Aorta (tissue), 5 donors: ENCODE measurements around the gene KIF13A. TPM values are rescaled to one million over a fixed set of nuclear protein-coding genes. Genes with fewer than 3 reads are reported as not detected.
"Not testable (repeated sequence)": the region's sequence is repeated elsewhere in the genome, so short reads cannot be mapped to it uniquely, and the experiment has no call there.

Experiments used
- ATAC-seq: fragments of 200-7000 bp; cut with Tn5 transposase; one replicate; pipeline ENCODE4 v1.9.1; 2022; ENCODE audit warnings: moderate library complexity; ENCODE audit not compliant: low FRiP score
- DNase-seq, 2 donors: peaks; one replicate each; pipeline ENCODE4 v3.0.0-alpha.2; 2020
- H3K27ac ChIP-seq, 2 donors: one replicate each; pipeline ENCODE4 v1.5.1; 2013; ENCODE audit warnings: low read length in 2 of 2, mild to moderate bottlenecking in 2 of 2, moderate library complexity in 2 of 2, control low read depth in 1 of 2, inconsistent platforms in 1 of 2, low read depth in 1 of 2
- H3K27me3 ChIP-seq, 2 donors: one replicate each; pipeline ENCODE4 v1.6.1; 2013; ENCODE audit warnings: control low read depth in 1 of 2, low read length in 1 of 2, mild to moderate bottlenecking in 1 of 2, moderate library complexity in 1 of 2; ENCODE audit not compliant: insufficient read depth in 2 of 2, control insufficient read depth in 1 of 2
- H3K36me3 ChIP-seq, 2 donors: one replicate each; pipeline ENCODE4 v1.6.1; 2013; ENCODE audit warnings: control low read depth in 1 of 2, low read length in 1 of 2, mild to moderate bottlenecking in 1 of 2; ENCODE audit not compliant: insufficient read depth in 2 of 2, control insufficient read depth in 1 of 2
- H3K4me1 ChIP-seq, 2 donors: one replicate each; pipeline ENCODE4 v1.6.1; 2013; ENCODE audit warnings: low read length in 2 of 2, control low read depth in 1 of 2, mild to moderate bottlenecking in 1 of 2, moderate library complexity in 1 of 2; ENCODE audit not compliant: insufficient read depth in 2 of 2, control insufficient read depth in 1 of 2
- H3K4me3 ChIP-seq, 2 donors: one replicate each; pipeline ENCODE4 v1.5.1; 2013; ENCODE audit warnings: low read length in 2 of 2, control low read depth in 1 of 2, mild to moderate bottlenecking in 1 of 2
- H3K9me3 ChIP-seq: one replicate; pipeline ENCODE4 v1.6.1; 2013; ENCODE audit warnings: mild to moderate bottlenecking, low read length; ENCODE audit not compliant: control insufficient read depth
- WGBS, 2 donors: extraction: QIAGEN DNeasy Blood & Tissue Kit; methylation state at CpG; one replicate each; pipeline ENCODE4 v1.1.7; 2013; 5-methylcytosine and 5-hydroxymethylcytosine counted together
- intact Hi-C, 2 donors: fragments of 100-400 bp; cut with DNase I; formaldehyde crosslinking; loops; one replicate each; pipeline versions ENCODE4 v1.14.2 to v1.15.0; 2022
- polyA plus RNA-seq, 2 donors: library from polyadenylated mRNA; stranded (reverse); fragments of 200-250 nt; gene quantifications; one replicate each; pipeline ENCODE4 v1.2.3, GENCODE V29; 2013
- total RNA-seq, 2 donors: library from RNA; stranded (reverse); fragmentation: NEBNext Ultra II Directional; extraction: Animal tissue kit (Norgen Biotek cat#: 25700); gene quantifications; one replicate each; pipeline ENCODE4 v1.2.1, GENCODE V29; 2021
- donor health status: healthy with polysubstance abuse.
- donor health status: Bipolar disorder and iron deficiency.
- donor health status: DM: no; HTN: no; CAD: no.
- donor health status: DM: no; HTN: no; CAD: no.
- donor health status: DM: yes; HTN: yes; CAD: no.

The KIF13A gene
- total and polyA plus RNA-seq, 4 donors, result 52.6 to 109 (median 72.6) TPM

DNA sequence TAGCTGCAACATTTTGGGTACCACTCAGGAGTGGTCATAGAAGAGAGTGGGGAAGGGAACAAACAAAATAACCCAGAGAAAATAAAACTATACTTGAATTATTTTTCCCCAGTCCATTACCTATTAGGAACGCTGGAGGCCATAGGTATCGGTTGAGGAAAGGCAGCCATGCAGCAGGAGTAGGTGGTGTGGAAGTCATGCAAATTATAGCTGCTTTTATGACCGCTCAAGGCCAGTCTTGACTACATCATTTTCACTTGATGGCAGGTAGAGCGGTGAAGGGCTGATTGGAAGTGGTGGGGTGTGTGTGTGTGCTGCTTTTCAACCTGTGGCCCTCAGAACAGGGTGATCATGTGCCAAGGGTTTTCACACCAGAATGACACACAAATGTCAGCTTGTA, 36.5 kb upstream of the KIF13A start:
- Histone ChIP-seq H3K9me3 (no peaks in the 10 kb centered on the region), H3K4me3 (no peak overlapping the region), H3K27ac (no peak overlapping the region), H3K4me1 (no peaks in the 10 kb centered on the region), H3K36me3 (no peaks in the 10 kb centered on the region), H3K27me3 (no peaks in the 10 kb centered on the region)
- WGBS, 2 donors, result 96 to 99% methylated on average over 4 of the region's 4 CpGs
- intact Hi-C loops, result no loop called here
- no peak for DNase-seq
- no peak for ATAC-seq

DNA sequence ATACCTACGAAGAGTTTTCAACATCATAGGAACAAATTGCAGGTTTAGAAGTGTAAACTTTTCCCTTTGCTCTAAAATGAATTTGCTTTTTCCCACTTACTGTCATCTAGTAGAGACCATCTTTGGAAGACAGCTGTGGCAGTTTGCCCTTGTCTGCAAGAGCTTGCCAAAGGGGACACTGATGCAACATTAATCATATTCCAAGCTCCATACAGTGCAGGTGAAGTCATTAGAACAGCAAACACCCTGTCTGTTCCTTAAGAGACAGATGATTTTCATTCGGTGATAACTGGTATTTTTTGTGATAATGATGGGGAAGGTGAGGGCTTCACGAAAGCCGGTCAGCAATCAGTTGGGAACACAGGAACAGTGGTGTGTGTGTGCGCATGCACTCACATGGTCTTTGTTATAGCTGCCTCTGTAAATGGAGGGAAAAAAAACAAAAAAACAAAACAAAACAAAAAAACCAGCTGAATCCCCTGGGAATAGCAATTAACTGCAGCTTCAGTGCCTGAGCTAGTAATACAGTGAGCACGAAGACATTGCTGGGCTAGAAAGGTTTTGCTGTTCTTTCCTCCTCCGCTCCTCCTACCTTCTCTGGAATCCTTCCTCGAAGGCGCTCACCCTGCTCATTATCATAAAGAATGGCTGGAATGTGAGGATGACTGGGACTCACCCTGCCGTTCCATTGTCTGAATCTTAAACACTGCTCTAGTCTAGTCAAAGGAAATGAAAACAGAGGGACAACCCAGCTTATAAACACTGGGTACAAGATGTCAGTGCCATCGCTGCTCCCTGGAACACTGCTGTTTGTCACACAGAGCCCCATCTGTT, 35.2 kb upstream of the KIF13A start:
- DNase-seq, result no peak
- no peaks in the 10 kb centered on the region for H3K27me3 ChIP-seq
- H3K36me3 ChIP-seq, result no peaks in the 10 kb centered on the region
- WGBS, 2 donors, result 90% methylated on average over 11 of the region's 11 CpGs
- no peaks in the 10 kb centered on the region for H3K4me1 ChIP-seq
- no peak overlapping the region for H3K27ac ChIP-seq
- no peak for ATAC-seq
- no peak overlapping the region for H3K4me3 ChIP-seq
- intact Hi-C loops, result no loop called here
- H3K9me3 ChIP-seq, result no peaks in the 10 kb centered on the region

DNA sequence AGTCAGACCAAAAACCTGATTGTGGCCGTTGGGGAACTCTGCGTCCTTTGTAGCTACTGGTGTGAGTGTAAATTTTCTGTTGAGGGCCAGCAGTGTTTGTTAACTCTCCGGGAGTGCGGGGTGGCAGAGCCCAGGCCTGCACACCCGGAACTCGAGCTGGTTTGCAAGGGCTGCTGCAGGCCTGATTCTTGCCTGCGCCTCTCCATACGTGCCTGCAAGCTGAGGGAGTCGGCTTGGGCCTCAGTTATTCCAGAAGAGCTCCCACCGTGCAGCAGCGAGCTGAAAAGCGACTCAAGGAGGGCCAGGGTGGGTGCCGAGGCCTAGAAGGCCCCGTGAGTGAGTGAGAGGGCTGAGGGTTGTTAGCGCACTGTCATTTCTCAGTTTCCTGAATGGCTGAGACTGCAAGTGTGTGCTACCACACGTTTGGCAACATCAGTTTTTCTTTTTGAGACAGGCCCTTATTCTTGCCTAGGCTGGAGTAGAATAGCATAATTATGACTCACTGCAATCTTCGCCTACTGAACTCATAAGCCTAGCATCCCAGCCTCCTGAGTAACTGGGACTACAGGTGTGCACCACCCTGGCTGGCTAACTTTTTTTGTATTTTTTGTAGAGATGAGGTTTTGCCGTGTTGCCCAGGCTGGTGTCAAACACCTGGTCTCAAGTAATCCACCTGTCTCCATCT, 33.9 kb upstream of the KIF13A start:
- DNase-seq, result no peak
- H3K4me1 ChIP-seq, result no peaks in the 10 kb centered on the region
- H3K9me3 ChIP-seq, result no peaks in the 10 kb centered on the region
- WGBS, 2 donors, result 77 to 80% methylated on average over 18 of the region's 18 CpGs
- H3K4me3 ChIP-seq, result no peak overlapping the region
- no peaks in the 10 kb centered on the region for H3K36me3 ChIP-seq
- no peak overlapping the region for H3K27ac ChIP-seq
- intact Hi-C loops, result no loop called here
- no peak for ATAC-seq
- H3K27me3 ChIP-seq, result no peaks in the 10 kb centered on the region

DNA sequence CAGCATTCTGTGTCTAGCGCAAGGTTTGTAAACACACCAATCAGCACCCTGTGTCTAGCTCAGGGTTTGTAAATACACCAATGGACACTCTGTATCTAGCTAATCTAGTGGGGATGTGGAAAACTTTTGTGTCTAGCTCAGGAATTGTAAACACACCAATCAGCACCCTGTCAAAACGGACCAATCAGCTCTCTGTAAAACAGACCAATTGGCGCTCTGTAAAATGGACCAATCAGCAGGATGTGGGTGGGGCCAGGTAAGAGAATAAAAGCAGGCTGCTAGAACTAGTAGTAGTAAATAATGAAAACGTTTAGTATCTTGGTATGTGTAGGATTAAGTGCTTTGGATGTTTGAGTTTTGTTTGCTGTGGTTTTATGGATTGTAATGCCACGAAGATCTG, 33.1 kb upstream of the KIF13A start:
- WGBS, 2 donors, result 66 to 70% methylated on average over 5 of the region's 5 CpGs
- not testable (repeated sequence) for ATAC-seq

DNA sequence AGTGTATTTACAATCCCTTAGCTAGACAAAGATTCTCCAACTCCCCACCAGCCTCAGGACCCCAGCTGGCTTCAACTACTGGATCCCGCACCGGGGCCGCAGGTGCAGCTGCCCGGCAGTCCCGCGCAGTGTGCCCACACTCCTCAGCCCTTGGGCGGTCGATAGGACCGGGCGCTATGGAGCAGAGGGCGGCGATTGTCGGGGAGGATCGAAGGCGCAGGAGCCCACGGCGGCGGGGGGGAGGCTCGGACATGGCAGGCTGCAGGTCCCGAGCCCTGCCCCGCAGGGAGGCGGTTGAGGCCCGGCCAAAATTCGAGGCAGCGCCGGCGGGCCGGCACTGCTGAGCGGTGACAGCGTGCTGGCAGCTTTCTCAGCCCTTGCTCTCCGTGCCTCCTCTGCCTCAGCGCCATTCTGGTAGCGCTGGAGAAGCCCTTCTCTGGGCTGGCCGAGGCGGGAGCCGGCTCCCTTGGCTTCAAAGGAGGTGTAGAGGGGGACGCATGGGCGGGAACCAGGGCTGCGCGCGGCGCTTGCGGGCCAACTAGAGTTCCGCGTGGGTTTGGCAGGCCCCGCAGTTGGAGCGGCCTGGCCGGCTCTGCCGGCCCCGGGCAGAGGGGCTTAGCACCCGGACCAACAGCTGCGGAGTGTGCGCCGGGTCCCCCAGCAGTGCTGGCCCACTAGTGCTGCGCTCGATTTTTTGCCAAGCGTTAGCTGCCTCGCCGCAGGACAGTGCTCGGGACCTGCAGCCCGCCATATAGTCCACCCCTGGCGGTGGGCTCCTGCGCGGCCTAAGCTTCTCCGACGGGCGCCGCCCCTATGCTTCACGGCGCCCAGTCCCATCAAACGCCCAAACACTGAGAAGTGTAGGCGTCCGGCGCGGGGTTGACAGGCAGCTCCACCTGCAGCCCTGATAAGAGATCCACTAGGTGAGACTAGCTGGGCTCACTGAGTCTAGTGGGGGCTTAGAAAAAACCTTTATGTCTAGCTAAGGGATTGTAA, 32.4 kb upstream of the KIF13A start:
- ATAC-seq, result peak; percentile 54
- Histone ChIP-seq H3K4me3 (no peak overlapping the region), H3K36me3 (no peaks in the 10 kb centered on the region), H3K27ac (no peak overlapping the region), H3K27me3 (no peaks in the 10 kb centered on the region), H3K4me1 (no peaks in the 10 kb centered on the region), H3K9me3 (no peaks in the 10 kb centered on the region)
- DNase-seq, result peak in 1 of 2 donors; percentile 78
- WGBS, 2 donors, result 51 to 58% methylated on average over 74 to 75 of the region's 75 CpGs
- intact Hi-C loops, result no loop called here

More for the DNA sequence above, 33.1 kb upstream of the KIF13A start:
- H3K27me3 ChIP-seq, H3K9me3 ChIP-seq, H3K27ac ChIP-seq, DNase-seq, H3K36me3 ChIP-seq, H3K4me3 ChIP-seq, intact Hi-C loops, H3K4me1 ChIP-seq: not testable (repeated sequence)

DNA sequence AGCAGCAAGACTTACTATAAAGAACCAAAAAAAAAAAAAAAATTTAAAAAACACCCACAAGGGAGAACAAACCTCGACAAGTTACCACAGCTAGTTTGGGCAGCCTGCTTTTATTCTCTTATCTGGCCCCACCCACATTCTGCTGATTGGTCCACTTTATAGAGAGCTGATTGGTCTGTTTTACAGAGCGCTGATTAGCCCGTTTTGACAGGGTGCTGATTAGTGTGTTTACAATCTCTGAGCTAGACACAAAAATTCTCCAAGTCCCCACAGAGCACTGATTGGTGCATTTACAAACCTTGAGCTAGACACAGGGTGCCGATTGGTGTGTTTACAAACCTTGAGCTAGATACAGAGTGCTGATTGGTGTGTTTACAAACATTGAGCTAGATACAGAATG, 31.7 kb upstream of the KIF13A start:
- DNase-seq, H3K27ac ChIP-seq, H3K4me1 ChIP-seq, ATAC-seq, H3K36me3 ChIP-seq, intact Hi-C loops, H3K4me3 ChIP-seq, H3K9me3 ChIP-seq, H3K27me3 ChIP-seq: not testable (repeated sequence)
- whole genome bisulfite sequencing, 2 donors, result 58 to 72% methylated on average over 4 of the region's 4 CpGs

DNA sequence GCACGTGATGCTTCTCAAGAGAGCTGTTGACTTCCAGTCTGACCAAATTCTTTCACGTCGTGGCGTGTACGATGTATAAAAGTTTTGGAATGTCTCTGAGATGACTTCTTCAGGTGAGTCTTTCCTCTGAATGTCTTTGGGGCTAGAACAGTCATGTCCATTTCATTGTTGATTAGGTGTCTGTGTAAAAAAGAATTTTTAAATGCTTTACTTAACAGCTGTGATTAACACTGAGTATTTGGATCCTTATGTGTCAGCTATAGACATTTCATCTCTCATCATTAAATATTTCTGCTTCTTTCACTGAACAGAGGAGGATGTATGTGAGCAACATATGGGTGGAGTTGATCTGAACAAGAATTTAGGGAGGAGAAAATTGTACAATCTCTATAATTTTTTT, 29.3 kb upstream of the KIF13A start:
- Histone ChIP-seq H3K4me3 (no peak overlapping the region), H3K9me3 (no peaks in the 10 kb centered on the region), H3K27ac (no peak overlapping the region), H3K36me3 (no peaks in the 10 kb centered on the region), H3K27me3 (no peaks in the 10 kb centered on the region), H3K4me1 (no peaks in the 10 kb centered on the region)
- intact Hi-C loops, result no loop called here
- WGBS, 2 donors, result 57 to 76% methylated on average over 5 of the region's 5 CpGs
- DNase-seq, result no peak
- ATAC-seq, result no peak

DNA sequence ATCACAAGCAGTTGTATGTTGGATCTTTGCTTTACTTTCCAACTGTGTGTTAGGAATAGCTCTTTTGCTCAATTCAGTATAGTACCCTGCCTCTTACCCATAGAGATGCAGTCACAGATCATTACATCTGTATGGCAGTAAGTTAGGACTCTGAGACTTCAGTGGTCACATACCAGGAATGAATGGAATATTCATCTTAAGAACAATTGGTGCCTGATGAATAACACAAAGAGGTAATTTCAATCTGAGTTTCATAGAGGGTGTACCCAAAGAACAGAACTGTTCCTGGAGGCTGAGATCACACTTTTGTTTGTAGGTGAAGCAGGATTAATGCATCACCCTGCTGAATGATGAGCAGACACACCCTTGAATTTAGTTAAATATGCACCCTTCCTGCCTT, 28.7 kb upstream of the KIF13A start:
- ATAC-seq (no peak), DNase-seq (no peak)
- intact Hi-C loops, result no loop called here
- Histone ChIP-seq H3K27ac (no peak overlapping the region), H3K9me3 (no peaks in the 10 kb centered on the region), H3K36me3 (no peaks in the 10 kb centered on the region), H3K27me3 (no peaks in the 10 kb centered on the region), H3K4me1 (no peaks in the 10 kb centered on the region), H3K4me3 (no peak overlapping the region)
